Prostate gland (tissue), 2 donors: ENCODE results near the gene TMEM25. TPM values are rescaled to one million over a fixed set of nuclear protein-coding genes. Genes with fewer than 3 reads are reported as not detected.

Source experiments
- DNase-seq: peaks from one replicate; pipeline ENCODE4 v3.0.0-alpha.2; 2019; ENCODE audit warnings: low spot score
- H3K27ac ChIP-seq, 2 donors: fragments of 200-600 bp; sonication (generic); 2 replicates each; pipeline ENCODE4 v1.5.1; 2017 to 2019
- H3K27me3 ChIP-seq: fragments of 200-600 bp; sonication (generic); replicated peaks from 2 replicates; pipeline ENCODE4 v1.5.1; 2019; ENCODE audit not compliant: insufficient read depth
- H3K36me3 ChIP-seq, 2 donors: fragments of 200-600 bp; sonication (generic); 1 replicate in 1 of 2; 2 replicates in 1 of 2; pipeline versions ENCODE4 v1.5.1 to v1.8.1; 2017 to 2019
- H3K4me1 ChIP-seq: fragments of 200-600 bp; sonication (generic); replicated peaks from 2 replicates; pipeline ENCODE4 v1.5.1; 2019
- H3K4me3 ChIP-seq, 2 donors: fragments of 200-600 bp; sonication (generic); 2 replicates each; pipeline ENCODE4 v1.5.1; 2017 to 2019
- H3K9me3 ChIP-seq: fragments of 200-600 bp; sonication (generic); 2 replicates; pipeline ENCODE4 v1.5.1; 2017
- POLR2A ChIP-seq: fragments of 450-650 bp; IDR thresholded peaks from one replicate; pipeline ENCODE4 v1.6.1; 2016; ENCODE audit warnings: antibody characterized with exemption, mild to moderate bottlenecking
- POLR2AphosphoS5 ChIP-seq: sonication (generic); formaldehyde crosslinking; IDR thresholded peaks from one replicate; pipeline ENCODE4 v1.6.1; 2017; ENCODE audit warnings: antibody characterized with exemption
- WGBS: methylation state at CpG from one replicate; pipeline ENCODE4 v1.1.5; 2018; 5-methylcytosine and 5-hydroxymethylcytosine counted together
- intact Hi-C: fragments of 100-400 bp; cut with DNase I; formaldehyde crosslinking; loops from one replicate; pipeline ENCODE4 v1.14.2; 2022
- total RNA-seq, 2 donors: library from RNA; depleted of rRNA; stranded (reverse); fragments of >200 nt; gene quantifications; one replicate each; pipeline ENCODE4 v1.1.0, GENCODE V29; 2016
- TF ChIP-seq, protein P1 (sequence below), 4 experiments: fragments of 200-600 bp in 2 of 4; fragments of 450-650 bp in 2 of 4; sonication (generic) in 2 of 4; IDR thresholded peaks; 1 replicate in 3 of 4; 2 replicates in 1 of 4; pipeline ENCODE4 v1.5.1; 2016 to 2019; ENCODE audit warnings: antibody characterized with exemption in 4 of 4, mild to moderate bottlenecking in 2 of 4, moderate library complexity in 2 of 4

TMEM25 gene
- total RNA-seq, 2 donors from 2014 or later: 52.4 to 64.2 TPM

DNA sequence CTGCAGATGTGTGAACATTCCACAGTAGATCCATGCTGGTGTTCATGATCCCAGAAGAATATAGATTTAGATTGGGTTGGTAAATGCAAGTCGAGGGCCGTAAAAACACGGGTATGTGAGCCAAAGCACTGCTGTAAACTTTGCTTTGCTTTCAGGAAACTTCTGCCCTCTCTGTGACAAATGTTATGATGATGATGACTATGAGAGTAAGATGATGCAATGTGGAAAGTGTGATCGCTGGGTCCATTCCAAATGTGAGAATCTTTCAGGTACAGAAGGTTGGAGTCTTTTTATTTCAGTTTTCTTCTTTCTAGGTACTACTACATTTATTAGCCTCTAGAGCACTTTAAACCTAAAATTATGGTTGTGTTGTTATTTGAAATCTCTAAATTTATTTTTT is 40.0 kb upstream of the TMEM25 start:
- 72% methylated on average over 4 of the region's 4 CpGs for WGBS
- intact Hi-C loops: no loop called here
- no peak for DNase-seq
- no peak for TF ChIP-seq POLR2A
- TF ChIP-seq POLR2AphosphoS5: no peak
- TF ChIP-seq, protein P1, sequence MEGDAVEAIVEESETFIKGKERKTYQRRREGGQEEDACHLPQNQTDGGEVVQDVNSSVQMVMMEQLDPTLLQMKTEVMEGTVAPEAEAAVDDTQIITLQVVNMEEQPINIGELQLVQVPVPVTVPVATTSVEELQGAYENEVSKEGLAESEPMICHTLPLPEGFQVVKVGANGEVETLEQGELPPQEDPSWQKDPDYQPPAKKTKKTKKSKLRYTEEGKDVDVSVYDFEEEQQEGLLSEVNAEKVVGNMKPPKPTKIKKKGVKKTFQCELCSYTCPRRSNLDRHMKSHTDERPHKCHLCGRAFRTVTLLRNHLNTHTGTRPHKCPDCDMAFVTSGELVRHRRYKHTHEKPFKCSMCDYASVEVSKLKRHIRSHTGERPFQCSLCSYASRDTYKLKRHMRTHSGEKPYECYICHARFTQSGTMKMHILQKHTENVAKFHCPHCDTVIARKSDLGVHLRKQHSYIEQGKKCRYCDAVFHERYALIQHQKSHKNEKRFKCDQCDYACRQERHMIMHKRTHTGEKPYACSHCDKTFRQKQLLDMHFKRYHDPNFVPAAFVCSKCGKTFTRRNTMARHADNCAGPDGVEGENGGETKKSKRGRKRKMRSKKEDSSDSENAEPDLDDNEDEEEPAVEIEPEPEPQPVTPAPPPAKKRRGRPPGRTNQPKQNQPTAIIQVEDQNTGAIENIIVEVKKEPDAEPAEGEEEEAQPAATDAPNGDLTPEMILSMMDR (IDR thresholded peaks at IDR 0.05): no peak
- Histone ChIP-seq H3K4me3 (no peak overlapping the region), H3K36me3 (peaks cover 0 to 8% of the 10 kb centered on the region in 2 donors), H3K27ac (no peak overlapping the region), H3K9me3 (no peaks in the 10 kb centered on the region), H3K27me3 (no peaks in the 10 kb centered on the region), H3K4me1 (no peaks in the 10 kb centered on the region)

DNA sequence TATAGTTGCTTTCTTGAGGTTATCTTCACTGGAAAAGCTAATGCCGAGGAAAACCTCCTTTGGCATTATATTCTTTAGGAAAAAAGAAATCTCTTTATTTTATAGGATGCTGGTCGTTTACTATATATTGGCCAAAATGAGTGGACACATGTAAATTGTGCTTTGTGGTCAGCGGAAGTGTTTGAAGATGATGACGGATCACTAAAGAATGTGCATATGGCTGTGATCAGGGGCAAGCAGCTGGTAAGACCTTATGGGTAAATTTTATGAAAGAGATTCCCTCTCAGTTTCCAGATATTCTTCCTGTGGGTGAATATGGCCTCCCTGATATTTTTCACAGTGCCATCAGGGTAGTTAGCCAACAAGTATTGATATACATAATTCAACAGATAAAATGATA is 33.2 kb upstream of the TMEM25 start:
- intact Hi-C loops: no loop called here
- TF ChIP-seq POLR2AphosphoS5 (no peak), POLR2A (no peak)
- TF ChIP-seq, protein P1 (IDR thresholded peaks at IDR 0.05): no peak
- no peaks in the 10 kb centered on the region for H3K9me3 ChIP-seq
- peaks cover 8 to 20% of the 10 kb centered on the region in 2 donors for H3K36me3 ChIP-seq
- H3K4me1 ChIP-seq: no peaks in the 10 kb centered on the region
- no peak overlapping the region for H3K27ac ChIP-seq
- WGBS: 86% methylated on average over 4 of the region's 4 CpGs
- no peaks in the 10 kb centered on the region for H3K27me3 ChIP-seq
- H3K4me3 ChIP-seq: no peak overlapping the region
- DNase-seq: no peak

DNA sequence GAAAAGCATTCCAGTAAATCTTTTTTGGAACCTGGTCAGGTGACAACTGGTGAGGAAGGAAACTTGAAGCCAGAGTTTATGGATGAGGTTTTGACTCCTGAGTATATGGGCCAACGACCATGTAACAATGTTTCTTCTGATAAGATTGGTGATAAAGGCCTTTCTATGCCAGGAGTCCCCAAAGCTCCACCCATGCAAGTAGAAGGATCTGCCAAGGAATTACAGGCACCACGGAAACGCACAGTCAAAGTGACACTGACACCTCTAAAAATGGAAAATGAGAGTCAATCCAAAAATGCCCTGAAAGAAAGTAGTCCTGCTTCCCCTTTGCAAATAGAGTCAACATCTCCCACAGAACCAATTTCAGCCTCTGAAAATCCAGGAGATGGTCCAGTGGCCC is 27.8 kb upstream of the TMEM25 start:
- 39% methylated on average over 3 of the region's 3 CpGs for WGBS
- no peak for DNase-seq
- Histone ChIP-seq H3K9me3 (no peaks in the 10 kb centered on the region), H3K27me3 (no peaks in the 10 kb centered on the region), H3K4me3 (no peak overlapping the region), H3K4me1 (no peaks in the 10 kb centered on the region), H3K27ac (no peak overlapping the region), H3K36me3 (peaks cover 8 to 50% of the 10 kb centered on the region in 2 donors)
- intact Hi-C loops: no loop called here
- TF ChIP-seq POLR2A (no peak), POLR2AphosphoS5 (no peak)
- TF ChIP-seq, protein P1 (IDR thresholded peaks at IDR 0.05): no peak

DNA sequence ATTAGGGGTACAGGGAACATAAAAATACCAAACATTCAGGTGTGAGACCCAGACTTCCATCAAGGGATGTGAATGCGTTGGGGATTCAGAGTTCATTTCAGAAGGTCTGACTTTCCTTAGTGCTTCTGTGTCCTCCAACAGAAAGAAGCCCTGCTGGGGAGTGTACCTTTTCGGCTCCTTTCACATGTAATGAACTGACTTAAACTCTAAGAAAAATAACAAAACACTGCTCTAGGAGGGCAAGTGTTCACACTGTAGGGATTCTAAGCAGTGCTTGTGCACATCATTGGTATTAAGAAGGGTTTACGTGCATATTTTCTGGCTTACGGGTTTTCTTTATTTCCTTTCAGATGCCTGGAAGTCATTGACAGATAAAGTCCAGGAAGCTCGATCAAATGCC is 19.4 kb upstream of the TMEM25 start:
- peaks cover 0 to 10% of the 10 kb centered on the region in 2 donors for H3K36me3 ChIP-seq
- no peaks in the 10 kb centered on the region for H3K9me3 ChIP-seq
- no peak for DNase-seq
- no peaks in the 10 kb centered on the region for H3K4me1 ChIP-seq
- TF ChIP-seq POLR2A (no peak), POLR2AphosphoS5 (no peak)
- TF ChIP-seq, protein P1 (IDR thresholded peaks at IDR 0.05): no peak
- 79% methylated on average over 5 of the region's 5 CpGs for WGBS
- no peak overlapping the region for H3K4me3 ChIP-seq
- intact Hi-C loops: no loop called here
- H3K27me3 ChIP-seq: no peaks in the 10 kb centered on the region
- no peak overlapping the region for H3K27ac ChIP-seq

DNA sequence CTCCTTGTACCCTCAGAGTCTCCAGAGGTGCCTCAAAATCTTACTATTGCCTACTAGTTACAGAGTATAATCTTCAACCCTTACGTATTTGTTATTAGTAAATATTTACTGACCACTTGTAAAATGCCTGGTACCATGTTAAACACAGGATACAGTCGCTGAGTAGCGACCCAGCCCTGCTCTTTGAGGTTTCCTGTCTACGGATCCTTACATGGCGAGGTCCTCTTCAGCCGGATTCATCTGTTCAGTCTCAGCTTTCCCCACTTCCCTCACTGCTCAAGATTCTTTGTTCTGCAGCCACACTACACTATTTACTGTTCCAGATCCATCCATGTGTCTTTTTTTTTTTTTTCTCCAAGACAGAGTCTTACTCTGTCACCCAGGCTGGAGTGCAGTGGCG is 16.9 kb upstream of the TMEM25 start:
- Histone ChIP-seq H3K27ac (no peak overlapping the region), H3K4me1 (no peaks in the 10 kb centered on the region), H3K9me3 (no peaks in the 10 kb centered on the region), H3K27me3 (no peaks in the 10 kb centered on the region), H3K4me3 (no peak overlapping the region), H3K36me3 (peaks cover 0 to 10% of the 10 kb centered on the region in 2 donors)
- WGBS: 58% methylated on average over 7 of the region's 7 CpGs
- intact Hi-C loops: no loop called here
- TF ChIP-seq POLR2AphosphoS5 (no peak), POLR2A (no peak)
- TF ChIP-seq, protein P1 (IDR thresholded peaks at IDR 0.05): no peak
- no peak for DNase-seq
